A549 (cell line): ENCODE measurements around the gene RAD51B. TPM values are rescaled to one million over a fixed set of nuclear protein-coding genes. Genes with fewer than 3 reads are reported as not detected.

ENCODE experiments used
- ATAC-seq, 2 experiments: fragments of 200-7000 bp in 1 of 2; fragments of >200 bp in 1 of 2; cut with Nextera tagmentation in 1 of 2; cut with Tn5 transposase in 1 of 2; 3 replicates each; pipeline versions ENCODE4 v1.8.0 to v1.9.1; 2018 to 2020; ENCODE audit warnings: mild to moderate bottlenecking in 1 of 2, moderate library complexity in 1 of 2
- CTCF ChIA-PET: fragments of 300-600 bp; sonication (Branson Sonifier 250); formaldehyde crosslinking; extraction: SDS; loops from one replicate; lab custom pipeline; 2021; ENCODE audit warnings: antibody characterized with exemption, inconsistent platforms; lab: Yijun Ruan, JAX
- POLR2A ChIA-PET: fragments of 350-600 bp; formaldehyde crosslinking; extraction: SDS; loops from one replicate; lab custom pipeline; 2021; ENCODE audit warnings: antibody characterized with exemption, inconsistent platforms; lab: Yijun Ruan, JAX
- DNase-seq, 2 experiments: peaks; one replicate each; pipeline versions ENCODE4 v3.0.0 to v3.0.0-alpha.2; 2011 to 2016; ENCODE audit warnings: low read depth in 1 of 2, low spot score in 1 of 2
- FAIRE-seq: peaks from 2 replicates; lab custom pipeline; 2011; peaks lifted over from hg19 to GRCh38; lab: Jason Lieb, UNC
- H3K27ac ChIP-seq, 2 experiments: fragments of >200 bp; sonication (Bioruptor Twin); formaldehyde crosslinking; 3 replicates each; pipeline ENCODE4 v1.5.1; 2016 to 2017
- H3K4me1 ChIP-seq: fragments of >200 bp; sonication (Bioruptor Twin); formaldehyde crosslinking; 3 replicates; pipeline ENCODE4 v1.6.1; 2016
- H3K4me2 ChIP-seq: fragments of >200 bp; sonication (Bioruptor Twin); formaldehyde crosslinking; 3 replicates; pipeline ENCODE4 v1.6.1; 2016
- H3K4me3 ChIP-seq: fragments of >200 bp; sonication (Bioruptor Twin); formaldehyde crosslinking; 3 replicates; pipeline ENCODE4 v1.5.1; 2016
- H3K9me3 ChIP-seq: fragments of >200 bp; sonication (Bioruptor Twin); formaldehyde crosslinking; 3 replicates; pipeline ENCODE4 v1.6.1; 2016
- EHMT2 ChIP-seq: fragments of 200-600 bp; sonication (generic); IDR thresholded peaks from 2 replicates; pipeline ENCODE4 v1.6.1; 2016; ENCODE audit warnings: antibody characterized with exemption, low read depth, mild to moderate bottlenecking, moderate library complexity
- ELK1 ChIP-seq: fragments of 150-350 bp; IDR thresholded peaks from 2 replicates; pipeline ENCODE4 v1.6.1; 2014; ENCODE audit warnings: low read depth, mild to moderate bottlenecking, low read length
- ESRRA ChIP-seq: fragments of 150-350 bp; IDR thresholded peaks from 2 replicates; pipeline ENCODE4 v1.6.1; 2014; ENCODE audit warnings: mild to moderate bottlenecking, low read length, borderline replicate concordance
- FOSL2 ChIP-seq, 2 experiments: fragments of 450-650 bp in 1 of 2; fragments of >200 bp in 1 of 2; sonication (Bioruptor Twin) in 1 of 2; formaldehyde crosslinking; IDR thresholded peaks; 2 replicates each; pipeline versions ENCODE4 v1.5.0 to v1.6.1; 2016 to 2020; ENCODE audit warnings: mild to moderate bottlenecking in 1 of 2, moderate library complexity in 1 of 2
- HDAC2 ChIP-seq: fragments of 200-600 bp; sonication (generic); IDR thresholded peaks from 2 replicates; pipeline ENCODE4 v1.6.1; 2016
- HEYL ChIP-seq: fragments of 250-450 bp; sonication (Bioruptor Pico); IDR thresholded peaks from 2 replicates; pipeline ENCODE4 v1.8.0; 2021; ENCODE audit warnings: mild to moderate bottlenecking, moderate library complexity
- HMGXB4 ChIP-seq: fragments of 250-450 bp; sonication (Bioruptor Pico); IDR thresholded peaks from 2 replicates; pipeline ENCODE4 v1.5.0; 2021; ENCODE audit warnings: mild to moderate bottlenecking, moderate library complexity, borderline replicate concordance
- JUN ChIP-seq, 2 experiments: fragments of >200 bp; sonication (Bioruptor Twin); formaldehyde crosslinking; IDR thresholded peaks; 2 replicates in 1 of 2; 3 replicates in 1 of 2; pipeline ENCODE4 v1.6.1; 2016 to 2017
- KDM5A ChIP-seq: fragments of 200-600 bp; sonication (generic); IDR thresholded peaks from 2 replicates; pipeline ENCODE4 v1.6.1; 2016; ENCODE audit warnings: antibody characterized with exemption, mild to moderate bottlenecking
- MAFK ChIP-seq: fragments of 450-650 bp; IDR thresholded peaks from 2 replicates; pipeline ENCODE4 v1.6.1; 2014; ENCODE audit not compliant: partially characterized antibody
- MAZ ChIP-seq: fragments of 150-350 bp; IDR thresholded peaks from 2 replicates; pipeline ENCODE4 v1.6.1; 2014; ENCODE audit warnings: antibody characterized with exemption, low read depth, low read length, borderline replicate concordance
- POLR2AphosphoS2 ChIP-seq: conservative IDR thresholded peaks from 2 replicates; pipeline ENCODE4 v1.6.1; 2012; ENCODE audit warnings: low read length, improper control_type of control experiment, inconsistent platforms
- RNF2 ChIP-seq: fragments of 200-600 bp; sonication (generic); IDR thresholded peaks from 2 replicates; pipeline ENCODE4 v1.6.1; 2016; ENCODE audit warnings: low read depth, mild to moderate bottlenecking, antibody characterized with exemption, moderate library complexity, borderline replicate concordance
- TP53 ChIP-seq: fragments of 250-450 bp; sonication (Bioruptor Pico); IDR thresholded peaks from 2 replicates; pipeline ENCODE4 v1.5.0; 2021; ENCODE audit warnings: mild to moderate bottlenecking, moderate library complexity
- USF2 ChIP-seq: fragments of 450-650 bp; IDR thresholded peaks from 2 replicates; pipeline ENCODE4 v1.6.1; 2014; ENCODE audit warnings: antibody characterized with exemption
- ZFP36 ChIP-seq: fragments of 450-650 bp; IDR thresholded peaks from 2 replicates; pipeline ENCODE4 v1.6.1; 2014; ENCODE audit warnings: borderline replicate concordance; ENCODE audit not compliant: partially characterized antibody
- WGBS: methylation state at CpG from one replicate; pipeline ENCODE4 v1.1.6; 2017; ENCODE audit errors: missing lambda C conversion rate; 5-methylcytosine and 5-hydroxymethylcytosine counted together
- polyA plus RNA-seq, 4 experiments: library from polyadenylated mRNA; depleted of rRNA in 3 of 4; stranded (reverse); fragments of >200 nt; fragmentation: RNase III in 1 of 4; extraction: RNeasy Plus Mini Kit Qiagen cat#74134 plus additional on column Dnase treatment in 1 of 4; gene quantifications; 2 replicates in 3 of 4; 3 replicates in 1 of 4; pipeline ENCODE4 v1.2.3, GENCODE V29; 2011 to 2017

RAD51B gene
- polyA plus RNA-seq, 2 of the 4 experiments (the other 2 are of a cell fraction) = 7.2 to 10.8 TPM

GRCh38 chr14:68503186-68503825 is 683.7 kb downstream of the RAD51B start:
- CTCF ChIA-PET = interaction anchor here (1.2 to 2.4 kb wide), 3 partner anchors 10 to 35 kb away, joined by 3 to 5 read pairs (median 5); no protein-coding TSS in a partner anchor
- Histone ChIP-seq H3K27ac (peak overlapping the region in 1 of 2 experiments; percentile 32; a peak in 3 of 6 replicates), H3K4me2 (no peak overlapping the region), H3K4me1 (no peaks in the 10 kb centered on the region)
- 93% methylated on average over 7 of the region's 7 CpGs for WGBS
- POLR2A ChIA-PET = no interaction called here
- ATAC-seq = no peak
- no peak for TF ChIP-seq FOSL2 (IDR thresholded peaks at IDR 0.05)
- TF ChIP-seq FOSL2 (CRISPR knock-in tag; IDR thresholded peaks at IDR 0.05) = no peak
- TF ChIP-seq MAFK = no peak
- no peak for TF ChIP-seq USF2
- TF ChIP-seq JUN (IDR thresholded peaks at IDR 0.05) = no peak
- no peak for TF ChIP-seq HMGXB4 (CRISPR knock-in tag)
- no peak for TF ChIP-seq HDAC2
- no peak for TF ChIP-seq ELK1
- no peak for TF ChIP-seq MAZ
- no peak for TF ChIP-seq HEYL
- no peak for TF ChIP-seq ESRRA
- no peak for TF ChIP-seq ZFP36
- TF ChIP-seq EHMT2 = no peak
- no peak for TF ChIP-seq RNF2
- no peak for TF ChIP-seq KDM5A
- TF ChIP-seq, all 56 proteins: peak for 0
- Histone ChIP-seq H3K9me3 (no peaks in the 10 kb centered on the region; the same call in 2 of the 3 replicates), H3K4me3 (no peak overlapping the region)
- FAIRE-seq (no peak), DNase-seq (no peak)

- Histone ChIP-seq H3K4me1 (no peaks in the 10 kb centered on the region), H3K4me2 (no peak overlapping the region), H3K27ac (peak overlapping the region; percentile 12 to 19; a peak in 3 of 6 replicates), H3K9me3 (peaks cover 6% of the 10 kb centered on the region; the same call in 2 of the 3 replicates), H3K4me3 (no peak overlapping the region)
- POLR2A ChIA-PET = no interaction called here
- 82% methylated on average over 8 of the region's 8 CpGs for WGBS
- TF ChIP-seq POLR2AphosphoS2 (no peak), TP53 (CRISPR knock-in tag) (no peak)
- FAIRE-seq = no peak
- no peak for ATAC-seq
- no peak for DNase-seq
- CTCF ChIA-PET = interaction anchor here (1.7 to 2.2 kb wide), 2 partner anchors 9 to 15 kb away, joined by 5 read pairs; no protein-coding TSS in a partner anchor
Observed at GRCh38 chr14:68504861-68505260, 685.3 kb downstream of the RAD51B start.

- DNase-seq (no peak), ATAC-seq (no peak), FAIRE-seq (no peak)
- CTCF ChIA-PET = interaction anchor here (0.8 to 1.4 kb wide), 3 partner anchors 17 to 29 kb away, joined by 3 to 4 read pairs (median 3); no protein-coding TSS in a partner anchor
- H3K9me3 ChIP-seq = peaks cover 6% of the 10 kb centered on the region; the same call in 2 of the 3 replicates
- POLR2A ChIA-PET = interaction anchor here (0.7 to 1.1 kb wide), 2 partner anchors 28 to 39 kb away, joined by 3 to 6 read pairs; no protein-coding TSS in a partner anchor
- 0 out of 3 replicates have a peak, but pooled peaks cover 4% of the 10 kb centered on the region for H3K4me1 ChIP-seq
- H3K4me3 ChIP-seq = no peak overlapping the region
- H3K4me2 ChIP-seq = no peak overlapping the region
- no peak for TF ChIP-seq ELK1
- peak; percentile 23 for TF ChIP-seq MAFK
- TF ChIP-seq, all 56 proteins: peak for 1
- 84% methylated on average over 17 of the region's 17 CpGs for WGBS
- peak overlapping the region in 1 of 2 experiments; percentile 70; a peak in 4 of 6 replicates for H3K27ac ChIP-seq
Observed at GRCh38 chr14:68506021-68506644, 686.6 kb downstream of the RAD51B start.
